Osteoblast (primary cell): ENCODE data around the gene KIAA0825. TPM values are rescaled to one million over a fixed set of nuclear protein-coding genes. Genes with fewer than 3 reads are reported as not detected.

Experiments
- DNase-seq: peaks from one replicate; pipeline ENCODE4 v3.0.0; 2011; ENCODE audit warnings: low spot score, mixed read lengths; ENCODE audit not compliant: insufficient read length; ENCODE audit errors: missing footprints
- H2AFZ ChIP-seq: 2 replicates; pipeline ENCODE4 v1.6.0; 2011; ENCODE audit warnings: mild to moderate bottlenecking, low read length
- H3K27ac ChIP-seq: 2 replicates; pipeline ENCODE4 v1.5.1; 2011; ENCODE audit warnings: mild to moderate bottlenecking, low read depth, low read length, moderate library complexity
- H3K27me3 ChIP-seq: 2 replicates; pipeline ENCODE4 v1.6.0; 2012; ENCODE audit warnings: mild to moderate bottlenecking, control low read depth, inconsistent platforms, low read length, moderate library complexity; ENCODE audit not compliant: insufficient read depth
- H3K36me3 ChIP-seq: 2 replicates; pipeline ENCODE4 v1.5.1; 2011; ENCODE audit warnings: mild to moderate bottlenecking, low read length, control low read depth, moderate library complexity; ENCODE audit not compliant: insufficient read depth
- H3K4me1 ChIP-seq: 2 replicates; pipeline ENCODE4 v1.5.1; 2011; ENCODE audit warnings: mild to moderate bottlenecking, low read length, control low read depth, moderate library complexity; ENCODE audit not compliant: insufficient read depth
- H3K4me2 ChIP-seq: 2 replicates; pipeline ENCODE4 v1.6.0; 2011; ENCODE audit warnings: mild to moderate bottlenecking, low read length; ENCODE audit not compliant: insufficient read depth
- H3K4me3 ChIP-seq: fragments of 200-600 bp; sonication (generic); 3 replicates; pipeline ENCODE4 v1.5.1; 2012; ENCODE audit warnings: mild to moderate bottlenecking, low read length, inconsistent platforms; ENCODE audit not compliant: insufficient read depth
- H3K79me2 ChIP-seq: 2 replicates; pipeline ENCODE4 v1.6.0; 2012; ENCODE audit warnings: mild to moderate bottlenecking, low read length, control low read depth, inconsistent platforms; ENCODE audit not compliant: insufficient read depth
- H3K9me3 ChIP-seq: 2 replicates; pipeline ENCODE4 v1.5.1; 2011; ENCODE audit warnings: low read depth, low read length, control low read depth
- H4K20me1 ChIP-seq: 2 replicates; pipeline ENCODE4 v1.6.0; 2012; ENCODE audit warnings: mild to moderate bottlenecking, low read length, control low read depth; ENCODE audit not compliant: insufficient read depth
- CTCF ChIP-seq: IDR thresholded peaks from 2 replicates; pipeline ENCODE4 v1.5.1; 2011; ENCODE audit warnings: mild to moderate bottlenecking, low read depth, low read length, moderate library complexity; ENCODE audit errors: extremely low read depth
- total RNA-seq: library from RNA; depleted of rRNA; stranded (reverse); fragments of >200 nt; gene quantifications from 2 replicates; pipeline ENCODE4 v1.2.3, GENCODE V29; 2012

KIAA0825 gene
- total RNA-seq, 1 donor: 8.0 TPM

GRCh38 chr5:94376672-94377345 lies 241.6 kb downstream of the KIAA0825 start:
- no peak for TF ChIP-seq CTCF
- no peaks in the 10 kb centered on the region for H3K36me3 ChIP-seq
- no peaks in the 10 kb centered on the region for H3K9me3 ChIP-seq
- no peak overlapping the region for H3K27ac ChIP-seq
- H3K4me1 ChIP-seq: no peaks in the 10 kb centered on the region
- DNase-seq: no peak
- no peak overlapping the region for H3K4me3 ChIP-seq
- no peak overlapping the region for H3K4me2 ChIP-seq
- no peaks in the 10 kb centered on the region for H3K27me3 ChIP-seq
- no peaks in the 10 kb centered on the region for H3K79me2 ChIP-seq
- no peaks in the 10 kb centered on the region for H4K20me1 ChIP-seq
- no peak overlapping the region for H2AFZ ChIP-seq

- TF ChIP-seq CTCF: no peak
- Histone ChIP-seq H3K4me3 (no peak overlapping the region), H3K36me3 (no peaks in the 10 kb centered on the region), H3K4me1 (no peaks in the 10 kb centered on the region), H3K27ac (no peak overlapping the region), H3K4me2 (no peak overlapping the region), H4K20me1 (no peaks in the 10 kb centered on the region), H3K79me2 (no peaks in the 10 kb centered on the region), H3K9me3 (no peaks in the 10 kb centered on the region), H3K27me3 (no peaks in the 10 kb centered on the region), H2AFZ (no peak overlapping the region)
- no peak for DNase-seq
Measured at GRCh38 chr5:94375801-94376200, 242.6 kb downstream of the KIAA0825 start.

- TF ChIP-seq CTCF: no peak
- no peak for DNase-seq
- no peaks in the 10 kb centered on the region for H3K9me3 ChIP-seq
- H2AFZ ChIP-seq: no peak overlapping the region
- no peaks in the 10 kb centered on the region for H4K20me1 ChIP-seq
- H3K27ac ChIP-seq: no peak overlapping the region
- H3K4me3 ChIP-seq: no peak overlapping the region
- H3K36me3 ChIP-seq: no peaks in the 10 kb centered on the region
- no peak overlapping the region for H3K4me2 ChIP-seq
- no peaks in the 10 kb centered on the region for H3K27me3 ChIP-seq
- no peaks in the 10 kb centered on the region for H3K79me2 ChIP-seq
- H3K4me1 ChIP-seq: no peaks in the 10 kb centered on the region
Measured at GRCh38 chr5:94374336-94374735, 244.1 kb downstream of the KIAA0825 start.

GRCh38 chr5:94367900-94368299 lies 250.5 kb downstream of the KIAA0825 start:
- TF ChIP-seq CTCF: no peak
- Histone ChIP-seq H2AFZ (no peak overlapping the region), H3K36me3 (no peaks in the 10 kb centered on the region), H3K4me3 (no peak overlapping the region), H3K79me2 (no peaks in the 10 kb centered on the region), H3K4me2 (no peak overlapping the region), H4K20me1 (no peaks in the 10 kb centered on the region), H3K27me3 (no peaks in the 10 kb centered on the region), H3K9me3 (no peaks in the 10 kb centered on the region), H3K27ac (no peak overlapping the region), H3K4me1 (no peaks in the 10 kb centered on the region)
- no peak for DNase-seq
